K562 (cell line): ENCODE data around the gene UPK3A. TPM values are rescaled to one million over a fixed set of nuclear protein-coding genes. Genes with fewer than 3 reads are reported as not detected.

ENCODE experiments used
- ATAC-seq: fragments of 200-7000 bp; cut with Tn5 transposase; 3 replicates; pipeline ENCODE4 v1.9.1; 2020; ENCODE audit warnings: moderate library complexity
- BruUV-seq: library from RNA; stranded (reverse); fragments of 400-500 nt; replicated peaks from 2 replicates; lab custom pipeline; 2021; lab: Mats Ljungman, UMichigan
- CTCF ChIA-PET: fragments of 300-600 bp; formaldehyde crosslinking; extraction: SDS; loops from one replicate; lab custom pipeline; 2021; ENCODE audit warnings: low intra/inter-chr PET ratio; lab: Yijun Ruan, JAX
- POLR2A ChIA-PET: fragments of 300-600, 350-650 bp; sonication (Branson Sonifier 250); formaldehyde crosslinking; extraction: SDS; loops from one replicate; lab custom pipeline; 2021; ENCODE audit warnings: antibody characterized with exemption, inconsistent platforms; lab: Yijun Ruan, JAX
- DNase-seq, 4 experiments: peaks; one replicate each; pipeline versions ENCODE4 v3.0.0 to v3.0.0-alpha.2; 2011 to 2018; ENCODE audit warnings: low spot score in 3 of 4, mixed read lengths in 3 of 4; ENCODE audit errors: extremely low read depth in 1 of 4
- FAIRE-seq: peaks from 2 replicates; lab custom pipeline; 2011; peaks lifted over from hg19 to GRCh38; lab: Jason Lieb, UNC
- H2AFZ ChIP-seq: 2 replicates; pipeline ENCODE4 v1.6.0; 2011; ENCODE audit warnings: low read depth, low read length, control low read depth, inconsistent platforms
- H3K27ac ChIP-seq: fragments of 200-600 bp; 3 replicates; pipeline ENCODE4 v1.8.0; 2011; ENCODE audit warnings: low read depth, mild to moderate bottlenecking, control low read depth, inconsistent platforms, low read length, moderate library complexity, mixed read lengths; ENCODE audit errors: extremely low read depth
- H3K27me3 ChIP-seq, 2 experiments: fragments of 300-600 bp in 1 of 2; 2 replicates in 1 of 2; 3 replicates in 1 of 2; pipeline versions ENCODE4 v1.6.0 to v1.8.0; 2011; ENCODE audit warnings: inconsistent platforms in 2 of 2, low read length in 2 of 2, mild to moderate bottlenecking in 1 of 2, mixed read lengths in 1 of 2, moderate library complexity in 1 of 2; ENCODE audit not compliant: control insufficient read depth in 2 of 2, insufficient read depth in 2 of 2
- H3K36me3 ChIP-seq: fragments of 300-600 bp; 3 replicates; pipeline ENCODE4 v1.8.0; 2011; ENCODE audit warnings: mild to moderate bottlenecking, low read length, inconsistent platforms; ENCODE audit not compliant: control insufficient read depth, insufficient read depth
- H3K4me1 ChIP-seq, 2 experiments: fragments of 200-600 bp in 1 of 2; replicated peaks in 1 of 2; 2 replicates in 1 of 2; 3 replicates in 1 of 2; pipeline versions ENCODE4 v1.5.1 to v1.8.0; 2011; ENCODE audit warnings: inconsistent platforms in 2 of 2, low read length in 2 of 2, mild to moderate bottlenecking in 1 of 2, mixed read lengths in 1 of 2, moderate library complexity in 1 of 2; ENCODE audit not compliant: control insufficient read depth in 2 of 2, insufficient read depth in 2 of 2
- H3K4me2 ChIP-seq: 2 replicates; pipeline ENCODE4 v1.6.1; 2011; ENCODE audit warnings: low read length, control low read depth, inconsistent platforms, mixed read lengths; ENCODE audit not compliant: insufficient read depth
- H3K4me3 ChIP-seq: fragments of 200-600 bp; sonication (generic), shearing (Covaris generic); 2 replicates; pipeline ENCODE4 v1.5.1; 2016; ENCODE audit warnings: control low read depth, inconsistent platforms
- H3K79me2 ChIP-seq: fragments of 200-600 bp; 3 replicates; pipeline ENCODE4 v1.8.0; 2011; ENCODE audit warnings: low read length, inconsistent platforms; ENCODE audit not compliant: control insufficient read depth, insufficient read depth
- H3K9ac ChIP-seq, 2 experiments: 2 replicates each; pipeline versions ENCODE4 v1.6.0 to v1.6.1; 2011; ENCODE audit warnings: low read depth in 2 of 2, low read length in 2 of 2, control low read depth in 1 of 2, inconsistent platforms in 1 of 2, mild to moderate bottlenecking in 1 of 2, mixed read lengths in 1 of 2; ENCODE audit not compliant: insufficient read depth in 1 of 2
- H3K9me1 ChIP-seq: one replicate; pipeline ENCODE4 v1.6.0; 2011; ENCODE audit warnings: inconsistent platforms, mild to moderate bottlenecking, low read length, moderate library complexity; ENCODE audit not compliant: control insufficient read depth, insufficient read depth
- H3K9me3 ChIP-seq: replicated peaks from 2 replicates; pipeline ENCODE4 v1.5.1; 2011; ENCODE audit warnings: low read depth, low read length, inconsistent platforms; ENCODE audit not compliant: control insufficient read depth, insufficient read depth
- H4K20me1 ChIP-seq: replicated peaks from 2 replicates; pipeline ENCODE4 v1.6.1; 2011; ENCODE audit warnings: low read length, inconsistent platforms, mixed read lengths; ENCODE audit not compliant: control insufficient read depth, insufficient read depth
- CBFA2T3 ChIP-seq: fragments of 450-650 bp; IDR thresholded peaks from 2 replicates; pipeline ENCODE4 v1.6.1; 2017
- CREBBP ChIP-seq: IDR thresholded peaks from one replicate; pipeline ENCODE4 v1.6.1; 2012; ENCODE audit warnings: low read depth, mild to moderate bottlenecking, control low read depth, inconsistent platforms, low read length
- ELF1 ChIP-seq: fragments of 200-800 bp; sonication (Bioruptor generic); IDR thresholded peaks from 2 replicates; pipeline ENCODE4 v1.6.1; 2016; ENCODE audit warnings: missing genetic modification characterization, missing compliant biosample characterization
- HCFC1 ChIP-seq: IDR thresholded peaks from 2 replicates; pipeline ENCODE4 v1.6.1; 2012; ENCODE audit warnings: low read depth, low read length, improper control_type of control experiment
- HOXB6 ChIP-seq: fragments of 250-450 bp; sonication (Bioruptor Pico); IDR thresholded peaks from 2 replicates; pipeline ENCODE4 v1.5.1; 2022; ENCODE audit warnings: mild to moderate bottlenecking, borderline replicate concordance
- TEAD2 ChIP-seq: fragments of 450-650 bp; IDR thresholded peaks from 2 replicates; pipeline ENCODE4 v1.6.1; 2016; ENCODE audit warnings: missing genetic modification characterization, control low read depth, missing compliant biosample characterization
- TSC22D4 ChIP-seq: fragments of 450-650 bp; IDR thresholded peaks from 2 replicates; pipeline ENCODE4 v1.6.1; 2016; ENCODE audit warnings: missing genetic modification characterization, missing biosample characterization, control low read depth
- ZFP1 ChIP-seq: fragments of 450-650 bp; formaldehyde crosslinking; IDR thresholded peaks from 2 replicates; pipeline ENCODE4 v1.4.0; 2020; ENCODE audit warnings: mild to moderate bottlenecking, mixed read lengths
- ZNF778 ChIP-seq: fragments of 450-650 bp; formaldehyde crosslinking; IDR thresholded peaks from 2 replicates; pipeline ENCODE4 v1.4.0; 2020; ENCODE audit warnings: mild to moderate bottlenecking, moderate library complexity
- ZSCAN32 ChIP-seq: fragments of 450-650 bp; formaldehyde crosslinking; IDR thresholded peaks from 2 replicates; pipeline ENCODE4 v1.4.0; 2020; ENCODE audit warnings: mild to moderate bottlenecking, moderate library complexity
- WGBS: fragments of 100-300 bp; shearing (Covaris generic); methylation state at CpG from one replicate; pipeline ENCODE4 v1.1.6; 2016; ENCODE audit warnings: low coverage, mixed read lengths; ENCODE audit not compliant: insufficient coverage; ENCODE audit errors: missing lambda C conversion rate; 5-methylcytosine and 5-hydroxymethylcytosine counted together
- in situ Hi-C: fragments of 300-500 bp; cut with MboI; formaldehyde crosslinking; loops from 4 replicates; pipeline ENCODE4 v1.15.0; 2018; ENCODE audit warnings: inconsistent platforms, mixed read lengths
- intact Hi-C: fragments of 100-400 bp; cut with micrococcal nuclease; formaldehyde crosslinking; loops from 2 replicates; pipeline ENCODE4 v1.14.2; 2022
- polyA plus RNA-seq, 8 experiments: library from polyadenylated mRNA; depleted of rRNA in 4 of 8; stranded (reverse) in 5 of 8; unstranded in 3 of 8; fragments of >200 nt; fragmentation: Nextera tagmentation in 2 of 8; fragmentation: Illumina TruSeq in 1 of 8; extraction: Ambion mirVana in 2 of 8; extraction: Trizol in 1 of 8; gene quantifications; 2 replicates each; pipeline versions ENCODE4 v1.2.1 to v1.2.3, GENCODE V29; 2011 to 2014; ENCODE audit warnings: inconsistent platforms in 1 of 8, missing spikeins in 1 of 8
- total RNA-seq, 7 experiments: library from RNA; depleted of rRNA in 6 of 7; stranded (reverse); fragments of >200 nt in 6 of 7; fragmentation: Illumina TruSeq in 2 of 7; extraction: Trizol in 2 of 7; gene quantifications; 2 replicates each; pipeline versions ENCODE4 v1.2.1 to v1.2.3, GENCODE V29; 2011 to 2021; ENCODE audit warnings: low replicate concordance in 1 of 7
- TF ChIP-seq, protein P1 (sequence below): sonication (generic); formaldehyde crosslinking; IDR thresholded peaks from 2 replicates; pipeline ENCODE4 v1.8.0; 2022; ENCODE audit warnings: mild to moderate bottlenecking, missing genetic modification reagents

UPK3A gene
- total and polyA plus RNA-seq, 9 of the 15 experiments (the other 6 are each of a cell fraction or from before 2014, with no cell fraction given): not detected

DNA sequence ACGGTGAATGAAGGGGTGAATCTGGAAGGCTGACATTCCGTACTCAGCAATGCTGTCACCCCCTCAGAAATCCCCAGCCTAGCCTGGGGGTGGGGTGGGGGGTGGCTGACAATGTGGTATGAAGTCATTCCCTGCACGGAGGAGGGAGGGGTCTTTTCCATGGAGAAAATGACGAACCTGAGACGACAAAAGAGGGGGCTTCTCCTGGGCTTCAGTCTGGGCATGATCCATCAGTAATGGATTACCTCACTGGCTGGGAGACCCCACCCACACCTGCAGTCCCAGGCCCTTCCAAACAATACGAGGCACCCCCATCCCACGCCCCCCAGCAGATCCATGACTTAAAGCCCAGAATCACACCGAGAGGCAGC, 45.1 kb upstream of the UPK3A start:
- FAIRE-seq (no peak), DNase-seq (no peak), ATAC-seq (no peak)
- in situ Hi-C loops: loop anchor here (25.0 kb wide), 1 partner anchor 427 kb away; no protein-coding TSS in a partner anchor
- Histone ChIP-seq H3K9ac (peak overlapping the region in 1 of 2 experiments; percentile 86; a peak in 1 of 4 replicates), H3K36me3 (no peaks in the 10 kb centered on the region), H3K79me2 (no peaks in the 10 kb centered on the region), H3K27ac (no peak overlapping the region), H3K4me1 (peaks cover 0 to 17% of the 10 kb centered on the region in 2 experiments; a peak in 3 of 5 replicates), H3K4me2 (no peak overlapping the region), H3K9me1 (no peaks in the 10 kb centered on the region), H4K20me1 (no peaks in the 10 kb centered on the region), H3K4me3 (peak overlapping the region; percentile 31; the same call in 1 of the 2 replicates), H2AFZ (no peak overlapping the region), H3K9me3 (no peaks in the 10 kb centered on the region), H3K27me3 (no peaks in the 10 kb centered on the region)
- 51% methylated on average over 4 of the region's 8 CpGs for WGBS
- intact Hi-C loops: no loop called here
- POLR2A ChIA-PET: interaction anchor here (0.6 kb wide), 1 partner anchor 191 kb away, joined by 4 read pairs; no protein-coding TSS in a partner anchor
- CTCF ChIA-PET: no interaction called here
- no TSS peak for BruUV-seq
- TF ChIP-seq ZSCAN32 (CRISPR knock-in tag): no peak
- no peak for TF ChIP-seq TSC22D4
- no peak for TF ChIP-seq ZFP1 (CRISPR knock-in tag)
- no peak for TF ChIP-seq TEAD2 (tag)
- no peak for TF ChIP-seq CBFA2T3
- TF ChIP-seq HCFC1: no peak
- TF ChIP-seq HOXB6 (CRISPR knock-in tag): no peak
- TF ChIP-seq CREBBP: no peak
- TF ChIP-seq ZNF778: no peak
- TF ChIP-seq, protein P1, sequence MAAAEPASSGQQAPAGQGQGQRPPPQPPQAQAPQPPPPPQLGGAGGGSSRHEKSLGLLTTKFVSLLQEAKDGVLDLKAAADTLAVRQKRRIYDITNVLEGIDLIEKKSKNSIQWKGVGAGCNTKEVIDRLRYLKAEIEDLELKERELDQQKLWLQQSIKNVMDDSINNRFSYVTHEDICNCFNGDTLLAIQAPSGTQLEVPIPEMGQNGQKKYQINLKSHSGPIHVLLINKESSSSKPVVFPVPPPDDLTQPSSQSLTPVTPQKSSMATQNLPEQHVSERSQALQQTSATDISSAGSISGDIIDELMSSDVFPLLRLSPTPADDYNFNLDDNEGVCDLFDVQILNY: no peak
- TF ChIP-seq ELF1 (tag): no peak
